HG03460 (cell line): Measurements from ENCODE around the gene TUBB.

Experiments used
- ATAC-seq: cut with Tn5 transposase; IDR thresholded peaks from one replicate; pipeline ENCODE4 v1.9.1; 2021; ENCODE audit not compliant: unreplicated experiment

Gene TUBB

DNA sequence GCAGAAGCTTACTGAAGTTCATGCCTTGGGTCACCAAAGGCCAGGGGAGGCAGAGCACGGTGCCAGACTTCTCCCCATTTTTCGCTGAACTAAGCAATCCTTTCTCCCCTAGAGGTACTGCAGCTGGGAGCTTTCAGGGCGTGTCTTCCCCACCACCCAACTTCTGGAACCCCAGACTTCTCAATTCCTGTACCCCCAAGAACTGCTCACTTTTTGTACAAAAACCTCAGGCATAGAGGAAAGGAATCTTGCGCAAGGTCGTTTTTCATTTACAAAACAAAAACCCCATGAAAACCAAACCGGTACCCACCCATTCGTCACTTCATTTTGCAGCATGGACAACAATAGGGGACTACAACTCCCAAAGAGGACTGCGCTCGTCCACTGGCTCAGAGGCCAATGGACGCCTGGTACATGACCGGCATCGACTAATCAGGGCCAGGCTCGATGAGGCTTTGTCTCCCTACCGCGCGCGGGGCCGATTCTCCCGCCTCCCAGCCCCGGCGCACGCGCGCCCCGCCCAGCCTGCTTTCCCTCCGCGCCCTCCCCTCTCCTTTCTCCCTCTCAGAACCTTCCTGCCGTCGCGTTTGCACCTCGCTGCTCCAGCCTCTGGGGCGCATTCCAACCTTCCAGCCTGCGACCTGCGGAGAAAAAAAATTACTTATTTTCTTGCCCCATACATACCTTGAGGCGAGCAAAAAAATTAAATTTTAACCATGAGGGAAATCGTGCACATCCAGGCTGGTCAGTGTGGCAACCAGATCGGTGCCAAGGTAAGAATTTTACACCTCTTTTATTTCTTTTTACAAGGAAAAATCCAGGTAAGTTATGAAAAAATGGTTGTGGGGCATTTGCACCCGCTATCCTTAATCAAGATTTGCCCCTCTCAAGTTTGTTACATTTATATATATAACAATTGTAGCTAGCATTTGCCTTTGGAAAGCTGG lies at the start of gene TUBB:
Gene TUBB, plus strand, starts transcription at position 562 of the 947 bp plus-strand sequence. Its CDS starts 155 bp downstream, at position 717.
- ATAC-seq: peak; percentile 43

DNA sequence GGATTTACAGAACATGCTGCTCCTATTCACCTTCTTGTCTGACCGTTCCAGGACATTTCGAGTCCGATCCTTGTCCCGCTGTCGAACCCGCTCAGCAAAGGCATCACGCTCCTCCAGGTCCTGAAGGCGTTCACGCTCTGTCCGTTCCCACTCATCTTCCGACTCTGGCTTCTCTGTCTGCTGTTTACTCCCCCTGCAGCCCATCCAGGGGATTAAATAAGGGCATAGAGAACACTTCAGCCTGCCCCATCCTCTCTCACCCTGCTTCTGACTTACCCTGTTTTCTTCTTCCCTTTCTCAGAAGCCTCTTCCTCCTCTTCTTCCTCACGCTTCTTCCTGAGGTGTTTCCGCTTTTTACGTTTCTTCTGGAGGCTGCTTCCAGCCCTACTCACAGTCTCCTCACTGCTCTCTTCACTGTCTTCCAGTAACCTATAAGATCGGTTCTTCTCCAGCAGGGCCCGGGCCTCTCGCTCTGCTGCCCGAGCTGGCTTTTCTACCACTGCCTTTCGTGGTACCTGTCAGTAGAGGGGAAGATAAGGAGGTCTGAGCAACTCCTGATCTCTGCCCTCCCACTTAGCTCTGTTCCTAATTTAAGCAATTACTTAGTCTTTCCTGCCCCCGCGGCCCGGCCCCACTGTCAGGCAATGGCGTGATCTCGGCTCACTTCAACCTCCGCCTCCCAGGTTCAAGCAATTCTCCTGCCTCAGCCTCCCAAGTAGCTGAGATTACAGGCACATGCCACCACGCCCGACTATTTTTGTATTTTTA lies 49.2 kb upstream of the TUBB start:
- ATAC-seq: no peak

DNA sequence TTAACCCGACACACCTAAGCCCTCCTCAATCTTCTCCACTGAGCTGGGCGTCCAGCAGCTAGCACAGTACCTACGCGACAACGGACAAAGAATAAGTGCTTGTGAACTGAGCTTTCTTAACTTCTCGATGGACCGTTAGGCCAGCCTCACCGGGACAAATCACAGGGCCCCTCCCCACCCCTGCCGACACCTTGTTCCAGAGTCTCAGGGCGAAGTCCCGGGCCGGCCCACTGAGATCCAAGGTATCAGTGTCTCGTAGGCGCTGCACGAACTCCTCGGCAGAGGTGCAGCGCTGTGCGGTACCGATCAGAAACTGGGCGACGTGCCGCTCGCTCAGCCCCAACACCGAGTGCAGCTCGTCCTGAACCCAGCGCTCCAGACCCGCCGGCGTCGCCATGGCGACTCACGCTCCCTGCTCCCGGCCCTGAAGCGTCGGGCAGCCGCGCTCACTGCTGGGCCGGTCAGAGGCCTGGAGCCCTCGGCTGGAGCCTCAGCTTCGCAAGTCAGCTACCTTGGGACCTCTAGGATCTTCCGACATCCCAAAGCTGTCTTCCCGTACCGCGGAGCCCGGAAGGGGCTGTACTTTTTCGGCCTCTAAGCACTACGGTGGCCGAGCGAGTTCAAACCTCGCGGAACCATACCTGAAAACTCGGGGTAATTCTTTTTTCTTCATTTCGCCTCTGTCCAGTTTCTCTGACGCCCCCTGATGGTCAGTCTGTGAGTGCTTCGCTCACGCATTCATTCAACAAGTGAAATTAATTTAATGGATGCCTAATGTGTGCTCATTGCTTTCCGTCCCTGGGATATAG lies 47.5 kb upstream of the TUBB start, which contains the start of gene DHX16:
Gene DHX16, minus strand, starts transcription at position 562 of the 809 bp plus-strand sequence. Its CDS starts 165 bp downstream, at position 397.
- peak; percentile 69 for ATAC-seq

DNA sequence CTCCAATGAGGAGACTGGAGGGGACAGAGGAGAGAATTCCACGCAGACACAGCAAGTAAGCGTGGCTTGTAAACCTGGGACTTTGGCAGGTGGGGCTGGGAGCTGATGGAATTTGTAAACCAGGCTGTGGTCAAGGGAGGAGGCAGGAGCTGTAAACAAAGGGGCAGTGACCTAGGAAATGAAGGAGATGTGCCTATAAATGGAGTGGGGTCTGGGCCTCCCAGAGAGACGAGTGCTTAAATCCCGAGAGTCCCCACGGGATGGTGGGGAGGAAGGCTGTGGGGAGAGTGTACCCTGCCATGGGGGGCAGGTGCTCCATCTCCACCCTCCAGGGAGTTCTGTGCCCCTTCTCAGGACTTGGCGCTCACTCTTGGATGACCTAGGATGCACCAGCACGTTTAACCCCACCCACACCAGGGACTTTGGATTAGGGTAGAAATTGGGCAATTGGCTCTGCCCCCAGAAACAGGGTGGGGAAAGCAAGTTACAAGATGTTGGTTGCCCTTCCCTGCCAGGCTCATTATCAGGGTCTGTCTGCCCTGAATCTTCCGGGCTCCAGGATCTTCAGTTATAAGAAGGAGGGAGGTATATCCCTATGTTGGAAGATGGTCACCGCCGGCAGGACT lies 43.4 kb upstream of the TUBB start:
- ATAC-seq: no peak

DNA sequence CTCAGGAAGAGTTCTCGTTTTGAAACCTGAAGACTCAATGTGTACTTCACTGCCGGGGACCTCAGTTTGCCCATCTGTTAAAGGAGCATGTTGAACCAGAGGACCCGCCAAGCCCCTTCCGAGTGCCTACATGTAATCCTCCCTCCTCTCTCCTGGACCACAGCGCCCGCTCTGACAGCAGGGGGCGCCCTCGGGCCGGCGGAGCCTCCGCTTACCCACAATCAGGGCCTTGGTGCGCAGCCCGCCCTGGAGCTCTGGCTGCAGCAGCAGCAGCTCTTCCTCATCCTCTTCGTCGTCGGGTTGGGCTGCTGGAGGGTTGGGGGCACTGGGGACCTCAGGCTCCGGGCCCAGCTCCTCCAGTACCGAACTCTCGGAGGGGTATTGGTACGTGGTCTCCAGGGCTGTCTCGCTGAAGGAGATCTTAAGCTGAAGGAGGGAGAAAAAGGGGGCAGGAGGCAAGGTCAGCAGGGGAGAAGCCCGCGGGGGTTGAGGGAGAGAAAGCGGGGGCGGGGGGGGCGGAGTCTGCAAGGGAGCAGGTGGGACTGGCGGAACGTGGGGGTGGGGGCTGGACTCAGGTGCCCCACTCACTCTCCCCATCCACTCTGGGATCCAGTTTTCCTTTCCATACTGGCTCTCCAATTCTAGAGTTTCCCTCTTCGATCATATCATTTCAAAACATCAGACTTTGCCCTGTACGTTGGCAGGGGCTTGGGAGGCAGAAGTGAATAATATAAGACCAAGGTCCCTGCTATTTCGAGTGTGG lies 41.0 kb upstream of the TUBB start:
- no peak for ATAC-seq

DNA sequence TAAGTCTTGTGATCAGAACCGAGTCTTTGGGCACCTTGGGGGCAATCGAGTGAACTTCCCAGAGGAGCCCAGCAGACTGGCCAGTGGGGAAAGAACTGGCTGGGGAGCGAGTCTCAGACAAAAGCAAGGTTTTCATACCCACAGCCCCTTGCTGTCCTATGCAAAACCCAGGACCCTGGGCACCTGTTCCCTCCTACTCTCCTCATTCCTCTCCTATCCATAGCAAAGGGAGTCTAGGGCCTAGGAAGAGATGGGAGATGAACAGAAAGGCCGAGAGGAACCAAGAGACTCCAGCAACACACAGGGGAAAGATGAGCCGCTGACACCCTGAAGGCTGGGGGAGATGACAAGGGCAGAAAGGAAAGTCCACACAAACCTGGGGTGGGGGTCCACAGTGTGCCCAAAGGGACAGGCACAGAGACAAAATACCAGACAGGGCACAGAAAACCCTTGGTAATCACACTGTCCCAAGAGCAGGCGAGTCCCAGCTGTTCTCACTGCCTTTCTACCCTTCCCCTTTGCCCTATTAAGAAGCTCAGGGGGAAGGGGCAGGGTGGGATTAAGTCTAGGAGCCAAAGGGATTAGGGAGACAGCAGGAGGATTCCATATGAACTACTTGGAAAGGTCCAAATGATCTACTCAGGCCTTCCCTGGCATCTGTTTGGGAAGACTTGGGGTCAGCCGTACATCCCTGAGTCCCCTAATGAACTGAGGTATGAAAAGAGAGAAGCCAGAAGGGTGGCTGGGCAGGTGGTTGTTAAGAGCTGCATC lies 40.2 kb upstream of the TUBB start:
- no peak for ATAC-seq

DNA sequence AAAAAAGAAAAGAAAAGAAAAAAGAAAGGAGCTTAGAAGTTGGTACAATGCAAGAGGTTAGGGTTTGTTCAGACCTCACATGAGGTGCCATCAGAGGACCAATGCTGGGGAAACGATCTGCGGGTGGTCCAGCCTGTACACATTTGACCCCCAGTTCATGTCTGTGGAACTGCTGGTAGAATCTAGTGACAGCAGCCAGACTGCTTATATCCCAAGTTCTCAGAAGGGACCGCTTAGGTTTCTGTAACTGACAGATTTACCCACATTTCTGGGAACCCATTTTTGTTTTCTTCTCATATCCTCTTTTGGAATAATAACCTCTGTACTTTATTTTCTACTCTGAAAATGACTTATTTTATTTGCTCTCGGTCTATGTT lies 38.4 kb upstream of the TUBB start:
- ATAC-seq: no peak

DNA sequence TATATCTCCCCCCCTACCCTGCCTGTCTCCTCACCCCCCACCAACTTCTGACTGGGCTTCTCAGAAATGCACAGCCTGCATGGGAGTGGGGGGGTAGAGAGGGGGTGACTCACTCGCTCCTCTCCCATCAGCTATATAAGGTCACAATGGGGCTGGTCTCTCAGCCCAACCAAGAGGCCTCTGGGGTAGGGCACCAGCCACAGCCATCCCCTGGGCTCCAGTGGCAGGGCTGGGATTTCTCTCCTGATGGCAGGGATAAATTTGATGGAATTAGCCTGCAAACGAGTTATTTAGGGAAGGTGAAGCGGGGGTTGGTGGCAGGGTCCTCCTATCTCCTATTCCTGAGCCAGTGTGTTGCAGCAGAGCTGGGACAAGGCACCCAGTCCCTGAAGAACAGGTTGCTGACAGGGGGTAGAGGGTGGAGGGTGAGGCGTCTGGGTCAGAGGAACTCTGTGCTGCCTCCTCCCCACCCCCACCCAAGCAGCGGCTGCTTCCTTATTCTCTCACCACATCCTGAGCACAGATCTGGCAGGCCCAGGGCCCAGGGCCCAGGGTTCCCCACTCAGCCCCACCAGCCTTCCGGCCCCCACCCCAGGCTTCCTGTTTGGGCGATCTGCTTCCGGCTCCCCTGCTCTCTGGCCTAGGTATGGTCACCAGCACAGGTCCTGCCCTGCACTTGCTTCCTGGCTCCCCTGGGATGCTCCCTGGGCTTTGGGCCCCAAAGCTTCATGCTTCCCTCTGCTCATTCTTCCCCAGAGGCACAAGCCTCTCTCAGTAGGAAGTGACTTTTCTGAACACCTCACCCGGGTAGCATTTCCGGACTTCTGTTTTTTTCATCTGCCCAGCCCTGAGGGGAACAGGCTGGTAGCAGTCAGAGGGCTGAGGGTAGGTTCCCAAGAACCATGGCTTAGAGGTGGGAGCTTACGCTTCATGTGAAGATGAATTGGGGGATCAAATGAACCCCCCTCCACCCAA lies 37.7 kb upstream of the TUBB start:
- ATAC-seq: peak; percentile 44

DNA sequence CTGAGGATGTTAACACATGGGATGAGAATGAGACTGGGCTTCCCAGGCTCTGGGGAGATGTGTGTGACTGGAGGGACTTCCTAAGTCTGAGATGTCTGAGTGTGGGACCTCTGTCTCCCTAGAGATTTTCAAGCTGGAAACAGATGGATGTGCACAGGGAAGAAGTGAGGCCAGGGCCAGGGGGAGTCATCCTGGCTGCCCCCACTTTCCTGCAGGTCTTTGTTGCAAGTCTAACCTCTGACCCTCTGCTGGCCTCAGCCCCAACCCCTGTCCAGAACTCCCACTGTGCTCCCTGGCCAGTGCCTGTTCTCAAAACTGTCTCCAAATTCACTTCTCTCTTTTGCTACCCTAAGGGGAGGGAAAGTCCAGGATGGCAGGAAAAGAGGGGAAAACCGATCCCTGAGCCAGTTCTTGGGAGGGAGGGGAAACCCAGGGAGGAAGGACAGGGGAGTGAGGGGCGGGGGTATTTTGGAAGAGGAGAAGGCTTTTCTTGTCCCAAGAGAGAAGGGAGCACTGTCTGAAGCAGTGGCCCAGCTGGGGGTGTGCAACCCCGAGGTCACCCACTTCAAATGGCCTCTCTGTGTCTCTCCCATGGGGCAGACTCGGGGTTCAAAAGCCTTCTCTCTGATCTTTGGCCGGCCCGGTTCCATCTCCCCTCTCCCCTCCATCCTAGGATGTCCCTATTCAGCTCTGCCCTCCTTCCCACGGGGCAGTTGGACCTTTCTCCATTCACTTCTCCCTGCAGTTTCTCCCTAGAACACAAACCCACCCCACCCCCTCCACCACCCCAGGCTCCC lies 36.8 kb upstream of the TUBB start:
- ATAC-seq: no peak

DNA sequence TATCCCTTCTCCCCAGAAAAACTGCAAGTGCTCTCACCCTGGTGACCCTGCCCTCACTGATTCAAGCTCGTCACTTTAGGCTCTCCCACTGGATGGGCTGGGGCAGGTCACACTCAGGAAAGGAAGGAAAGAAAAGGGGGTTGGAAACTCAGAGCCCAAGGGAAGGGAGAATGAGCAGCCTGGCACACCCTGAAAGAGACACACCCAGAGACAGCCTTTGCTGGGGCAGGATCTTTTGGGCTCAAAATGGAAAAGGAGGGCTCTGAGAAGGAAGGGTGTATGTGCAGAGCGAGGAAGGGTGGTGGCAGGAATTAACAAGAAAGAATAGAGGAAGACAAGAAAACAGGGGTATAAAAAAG lies 36.2 kb upstream of the TUBB start:
- no peak for ATAC-seq

DNA sequence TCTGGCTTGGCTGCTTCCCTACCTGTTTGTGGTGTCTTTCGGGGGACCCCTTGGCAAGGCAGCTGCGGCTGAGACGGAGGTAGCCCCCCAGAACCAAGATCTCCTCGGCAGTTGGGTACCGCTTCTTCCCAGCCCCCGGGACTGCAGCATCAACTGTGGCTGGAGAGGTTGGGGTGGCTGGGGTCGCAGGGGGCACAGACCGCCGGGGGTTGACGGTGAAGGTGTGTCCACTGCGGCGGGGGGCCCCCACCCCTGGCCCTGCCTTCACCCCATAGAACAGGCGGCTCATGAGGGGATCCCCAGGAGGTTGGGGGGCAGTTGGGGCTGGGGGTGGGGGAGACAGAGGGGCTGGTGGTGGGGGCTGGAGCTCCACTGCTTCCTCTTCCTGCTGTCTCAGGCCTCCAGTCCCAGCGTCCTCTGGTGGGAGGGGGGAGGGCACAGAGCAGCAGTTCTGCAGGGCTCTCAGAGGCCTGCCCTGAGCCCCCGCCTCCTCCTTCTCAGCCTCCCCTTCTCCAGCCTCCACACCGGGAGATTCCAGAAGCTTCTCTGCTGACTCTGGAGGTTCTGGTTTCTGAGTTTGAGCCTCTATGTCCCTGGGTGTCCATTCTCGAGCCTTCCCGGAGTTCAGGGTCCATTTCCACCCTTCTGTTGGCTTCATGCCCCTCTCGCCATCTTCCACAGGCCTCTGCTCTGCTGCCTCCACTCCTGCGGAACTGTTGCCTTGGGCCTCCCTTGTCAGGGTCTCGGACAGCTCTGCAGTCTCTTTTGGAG lies 35.6 kb upstream of the TUBB start:
- ATAC-seq: no peak

DNA sequence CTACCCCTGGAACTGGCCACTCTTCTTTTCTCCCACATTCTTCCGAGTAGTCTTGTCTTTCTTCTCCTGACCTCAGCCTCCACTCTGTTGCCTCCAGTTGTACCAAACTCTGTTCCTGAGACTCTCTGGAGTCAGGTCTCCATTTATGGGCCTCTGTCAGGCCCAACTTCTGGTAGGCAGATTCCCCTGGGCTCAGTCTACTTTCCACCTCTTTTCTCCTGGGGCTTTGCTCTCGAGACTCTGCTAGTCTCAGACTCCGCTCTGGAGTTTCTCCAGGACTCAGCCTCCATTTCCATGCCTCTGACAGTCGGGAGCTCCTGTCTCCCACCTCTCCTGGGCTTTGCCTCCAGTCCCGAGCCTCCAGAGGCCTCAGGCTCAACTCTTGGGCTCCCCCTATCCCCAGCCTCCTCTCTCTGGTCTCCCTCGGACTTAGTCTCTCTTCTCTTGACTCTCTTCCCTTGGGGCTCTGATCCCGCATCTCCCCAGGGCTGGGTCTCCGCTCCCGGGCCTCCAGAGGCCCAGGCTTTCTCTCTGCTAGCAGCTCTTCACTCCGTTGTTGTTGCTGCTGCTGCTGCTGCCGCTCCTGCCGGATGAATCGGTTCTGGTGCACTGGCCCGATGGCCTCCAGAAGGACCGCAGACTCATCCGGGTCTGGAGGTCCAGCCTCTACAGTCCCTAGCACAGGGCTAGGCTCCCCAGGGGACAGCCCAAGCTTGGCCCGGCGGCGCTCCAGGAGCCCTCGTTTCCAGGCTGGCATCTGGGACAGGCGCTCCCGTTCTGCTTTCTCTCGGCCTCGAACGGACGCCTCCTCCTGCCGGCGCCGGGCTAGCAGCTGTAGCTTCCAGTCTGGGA lies 34.8 kb upstream of the TUBB start:
- ATAC-seq: no peak

DNA sequence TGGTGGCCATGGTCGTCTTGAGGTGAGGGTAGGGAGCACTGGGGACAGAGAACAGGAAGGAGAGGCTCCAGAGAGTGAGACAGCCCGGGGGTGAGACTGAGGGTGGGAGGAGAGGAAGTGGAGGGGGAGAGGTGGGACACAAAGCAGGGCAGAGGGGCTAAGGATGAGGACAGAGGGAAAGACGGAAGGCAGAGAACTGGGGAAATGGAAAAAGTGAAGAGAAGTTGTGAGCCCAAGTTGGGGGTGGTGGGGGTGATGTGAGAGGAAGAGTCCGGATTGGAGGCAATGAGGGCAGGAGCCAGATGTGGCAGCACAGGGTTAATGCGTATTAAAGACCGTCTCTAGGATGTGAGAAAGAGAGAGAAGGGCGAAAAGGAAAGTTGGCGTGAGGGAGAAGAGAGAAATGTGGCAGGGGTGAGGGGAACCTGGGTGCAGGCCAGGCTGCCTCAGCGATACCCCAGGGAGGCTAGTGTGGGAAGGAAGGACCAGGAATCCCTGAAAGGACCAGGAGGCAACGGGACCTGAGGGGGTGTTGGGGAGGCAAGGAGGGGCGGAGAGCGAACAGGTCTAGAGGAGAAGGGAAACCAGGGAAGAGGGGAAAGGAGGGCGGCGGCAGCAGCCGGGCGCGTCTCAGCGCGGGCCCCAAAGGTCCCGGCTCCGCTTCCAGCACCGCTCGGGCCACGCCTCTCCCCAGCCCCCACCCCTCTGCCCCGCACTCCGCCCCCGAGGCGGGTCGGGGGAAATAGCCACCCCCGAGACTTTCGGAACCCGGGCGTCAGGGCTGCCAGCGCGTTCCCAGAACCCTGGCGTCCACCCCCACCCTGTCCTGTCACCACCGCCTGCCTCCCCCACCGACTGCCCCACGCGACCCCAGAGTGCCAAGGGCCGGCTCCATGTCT lies 33.9 kb upstream of the TUBB start, which contains the start of gene PPP1R18:
Gene PPP1R18, minus strand, starts transcription at position 637 of the 899 bp plus-strand sequence. Its CDS starts 627 bp downstream, at position 10.
- ATAC-seq: no peak

DNA sequence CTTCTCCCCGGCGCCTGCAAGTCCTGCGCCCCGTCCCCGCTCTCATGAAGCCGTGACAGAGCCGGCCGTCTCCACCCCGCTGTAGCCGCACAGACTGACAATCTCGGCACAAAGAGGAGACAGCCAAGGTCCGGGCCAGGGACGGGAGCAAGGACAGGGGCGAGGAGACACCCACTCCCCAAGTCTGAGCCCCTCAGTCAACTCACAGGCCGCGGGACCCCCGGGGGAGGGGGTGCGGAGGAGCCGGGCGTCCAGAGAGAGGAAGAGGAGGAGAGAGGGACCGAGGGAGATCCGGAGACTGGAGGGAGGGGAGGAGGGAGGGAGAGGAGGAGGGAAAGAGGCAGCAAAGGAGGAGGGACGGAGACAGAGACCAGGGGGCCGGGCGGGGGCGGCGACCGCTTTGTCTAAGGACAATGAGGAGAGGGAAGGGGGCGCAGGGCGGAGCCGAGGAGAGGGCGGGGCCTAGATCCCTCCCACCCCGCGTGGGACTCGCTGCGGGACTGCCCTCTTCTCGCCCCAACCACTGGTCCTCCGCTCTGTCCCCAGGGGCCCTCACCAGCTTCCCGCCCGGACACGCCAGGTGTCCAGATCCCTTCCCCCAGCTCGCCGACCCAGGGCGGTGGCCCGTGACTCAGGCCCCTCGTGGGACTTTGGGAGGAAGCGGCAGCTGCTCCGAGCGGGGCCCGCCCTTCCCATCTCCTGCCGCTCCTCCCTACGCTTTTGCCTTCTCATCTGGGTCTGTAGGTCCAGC lies 33.1 kb upstream of the TUBB start:
- peak; percentile 44 for ATAC-seq
